GM21360 (cell line): ENCODE measurements around the gene KCNMB2.
"Not testable (repeated sequence)": the region's sequence is repeated elsewhere in the genome, so short reads cannot be mapped to it uniquely, and the experiment has no call there.

Experiments used
- ATAC-seq: cut with Tn5 transposase; IDR thresholded peaks from one replicate; pipeline ENCODE4 v1.9.1; 2021; ENCODE audit warnings: mild to moderate bottlenecking, moderate library complexity; ENCODE audit not compliant: unreplicated experiment

Gene KCNMB2

GRCh38 chr3:178847190-178847589 is 311.0 kb downstream of the KCNMB2 start:
- no peak for ATAC-seq

- no peak for ATAC-seq
These were observed 313.1 kb downstream of the KCNMB2 start for GRCh38 chr3:178849199-178849910.

DNA sequence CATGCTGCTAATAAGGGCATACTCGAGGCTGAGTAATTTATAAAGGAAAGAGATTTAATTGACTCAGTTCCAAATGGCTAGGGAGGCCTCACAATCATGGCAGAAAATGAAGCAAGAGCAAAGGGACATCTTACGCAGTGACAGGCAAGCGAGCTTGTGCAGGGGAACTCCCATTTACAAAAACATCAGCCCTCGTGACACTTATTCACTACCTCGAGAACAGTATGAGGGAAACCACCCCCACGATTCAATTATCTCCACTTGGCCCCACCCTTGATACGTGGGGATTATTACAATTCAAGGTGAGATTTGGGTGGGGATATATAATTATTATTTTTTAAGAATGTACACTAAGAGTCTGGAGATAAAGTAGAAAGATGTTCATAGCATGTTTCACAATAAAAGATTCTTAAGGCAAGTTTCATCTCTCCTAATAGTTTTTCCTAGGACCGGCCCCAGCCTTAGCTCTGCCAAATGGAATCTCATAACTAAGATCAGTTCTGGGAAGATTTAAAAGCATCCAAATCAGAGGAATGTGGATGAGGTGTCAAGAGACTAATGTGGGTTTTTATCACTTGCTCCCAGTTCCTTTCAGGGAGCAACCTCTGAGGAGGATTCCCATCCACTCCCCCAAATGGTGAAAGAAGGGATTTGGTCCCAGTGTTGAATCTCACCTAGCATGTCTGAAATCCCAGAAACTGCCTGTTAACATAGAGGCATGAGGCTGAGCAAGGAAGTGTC is 314.4 kb downstream of the KCNMB2 start:
- no peak for ATAC-seq

DNA sequence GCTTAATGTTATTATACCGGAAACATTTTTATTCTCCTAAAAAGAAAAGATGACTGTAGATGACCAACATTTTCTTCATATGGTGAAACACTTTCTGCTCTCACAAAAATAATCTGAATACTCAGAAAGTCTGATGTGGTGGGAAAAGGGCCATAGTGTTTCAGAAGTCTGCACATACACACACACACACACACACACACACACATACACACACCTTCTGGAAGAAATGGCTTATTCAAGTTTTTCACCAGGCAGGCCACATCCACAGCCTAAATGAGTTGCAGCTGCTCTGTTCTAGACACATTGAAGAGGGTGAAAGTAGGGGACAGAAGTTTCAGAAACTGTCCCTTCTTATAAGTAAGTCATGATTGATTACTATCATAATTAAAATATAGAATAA is 315.3 kb downstream of the KCNMB2 start:
- ATAC-seq: no peak

DNA sequence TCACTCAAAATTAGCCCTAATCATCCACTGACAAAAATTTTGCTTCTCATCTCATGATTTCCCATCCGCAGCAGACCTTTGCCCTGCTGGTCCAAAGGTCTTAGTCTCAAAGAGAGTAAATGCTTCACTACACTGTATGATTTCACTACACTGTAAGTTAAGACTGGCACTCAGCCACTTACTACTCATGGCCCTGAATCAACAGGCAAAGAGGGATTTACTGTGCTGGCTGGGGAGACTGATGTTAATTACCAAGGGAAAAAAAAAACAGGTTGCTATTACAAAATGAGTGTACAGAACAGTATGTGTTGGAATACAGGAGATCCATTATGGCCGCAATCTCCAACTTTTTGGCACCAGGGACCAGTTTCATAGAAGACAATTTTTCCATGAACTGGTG is 320.6 kb downstream of the KCNMB2 start:
- ATAC-seq: no peak

GRCh38 chr3:178859386-178859785 is 323.1 kb downstream of the KCNMB2 start:
- ATAC-seq: no peak

GRCh38 chr3:178859900-178860436 is 323.7 kb downstream of the KCNMB2 start:
- ATAC-seq: not testable (repeated sequence)

DNA sequence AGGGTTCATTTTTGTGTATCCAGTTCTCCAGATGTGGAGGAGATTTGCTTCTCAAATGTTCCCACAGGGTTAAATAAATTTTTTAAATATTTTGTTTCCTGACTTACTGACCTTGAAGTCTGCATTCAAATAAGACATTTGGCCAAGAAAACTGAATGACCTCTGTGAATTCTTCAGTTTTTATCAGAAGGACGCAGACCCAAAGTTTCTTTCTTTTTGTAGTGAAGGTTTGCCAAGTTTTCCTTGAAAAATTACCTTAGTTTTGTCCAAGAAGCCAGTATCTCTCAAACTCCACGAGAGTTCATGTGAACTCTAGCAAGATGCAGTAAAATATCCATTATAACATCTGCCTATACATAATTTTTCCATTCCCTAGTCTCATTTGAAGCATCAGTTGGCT is 332.4 kb downstream of the KCNMB2 start:
- ATAC-seq: no peak

DNA sequence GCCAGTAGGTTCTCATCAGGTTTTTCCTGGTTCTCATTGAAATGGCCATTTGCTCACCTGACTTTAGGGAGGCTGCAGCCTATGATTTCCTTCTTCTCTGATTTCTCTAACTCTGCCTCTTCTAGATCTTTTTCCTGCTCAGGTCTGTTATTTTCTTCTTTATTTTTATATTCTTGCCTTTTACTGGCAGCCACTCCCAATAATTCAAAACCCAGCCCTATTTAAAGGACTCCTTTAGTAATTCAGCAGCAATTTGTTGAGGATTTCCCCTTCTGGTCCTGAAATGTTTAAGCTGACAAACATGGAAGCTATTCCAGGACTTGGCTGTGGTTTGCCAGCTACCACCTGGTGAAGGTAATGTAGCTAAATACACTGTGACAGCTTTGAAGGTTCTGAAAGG is 333.8 kb downstream of the KCNMB2 start:
- no peak for ATAC-seq

DNA sequence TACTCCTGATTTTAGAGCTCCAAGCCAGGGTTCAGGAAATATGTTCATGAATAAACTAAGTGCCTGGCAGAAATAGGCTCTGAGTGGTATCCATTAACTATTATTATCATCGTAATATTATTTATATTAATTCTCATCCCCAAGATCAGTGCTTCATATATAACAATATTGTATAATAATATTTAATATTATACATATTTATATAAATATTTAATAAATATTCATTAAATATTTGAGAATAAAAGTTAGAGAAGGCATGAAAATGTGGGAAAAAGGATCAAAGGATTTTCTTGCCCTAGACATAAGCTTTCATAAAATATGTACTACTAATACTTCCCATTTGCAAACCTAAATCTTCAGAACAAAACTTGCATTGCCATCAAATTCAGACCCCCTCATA is 338.9 kb downstream of the KCNMB2 start:
- ATAC-seq: no peak

DNA sequence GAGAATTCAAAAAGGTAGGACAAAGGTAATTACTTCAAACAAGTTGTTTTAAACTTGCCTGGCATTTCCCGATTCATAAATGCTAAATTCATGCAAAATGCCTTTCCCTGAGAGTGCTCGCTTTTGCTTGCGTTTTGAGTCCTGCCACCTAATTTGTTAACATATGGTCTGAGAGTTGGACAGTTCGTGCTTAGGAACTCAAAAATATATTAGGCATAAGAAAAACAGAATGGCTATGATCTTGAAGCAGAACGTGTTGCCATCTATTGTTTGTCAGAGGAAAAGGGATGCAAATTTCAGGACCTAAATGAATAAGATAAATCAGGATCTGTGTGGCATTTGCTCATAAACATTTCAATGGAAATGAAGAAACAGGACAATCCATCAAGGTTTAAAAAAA is 339.6 kb downstream of the KCNMB2 start:
- no peak for ATAC-seq

DNA sequence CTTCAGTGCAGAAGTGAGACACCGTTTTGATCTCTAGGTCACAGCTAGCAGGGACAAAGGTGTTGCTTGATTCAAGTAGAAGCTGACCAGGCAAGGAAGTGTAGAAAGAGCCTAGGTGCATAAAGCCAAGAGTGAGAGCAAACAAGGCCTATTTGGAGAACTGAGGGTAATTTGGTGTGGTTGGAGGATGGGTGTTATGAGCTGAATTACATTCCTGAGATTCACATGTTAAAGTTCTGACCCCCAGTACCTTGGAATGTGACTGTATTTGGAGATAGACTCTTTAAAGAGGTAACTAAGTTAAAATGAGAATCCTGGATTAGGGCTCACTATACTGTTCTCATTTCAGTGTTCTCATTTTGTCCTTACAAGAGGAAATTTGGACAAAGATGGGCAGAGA is 344.0 kb downstream of the KCNMB2 start:
- no peak for ATAC-seq
